Vagina (tissue), 2 donors: ENCODE measurements around the gene STKLD1. TPM values are rescaled to one million over a fixed set of nuclear protein-coding genes. Genes with fewer than 3 reads are reported as not detected.

Experiments
- DNase-seq, 2 donors: peaks; one replicate each; pipeline ENCODE4 v3.0.0-alpha.2; 2017; ENCODE audit errors: extremely low spot score in 2 of 2
- H3K27ac ChIP-seq: fragments of 200-600 bp; sonication (generic); one replicate; pipeline ENCODE4 v1.5.1; 2019
- H3K27me3 ChIP-seq: fragments of 200-600 bp; sonication (generic); one replicate; pipeline ENCODE4 v1.5.1; 2019
- H3K36me3 ChIP-seq, 2 donors: fragments of 200-600 bp; sonication (generic); one replicate each; pipeline ENCODE4 v1.5.1; 2017 to 2019
- H3K4me1 ChIP-seq: fragments of 200-600 bp; sonication (generic); one replicate; pipeline ENCODE4 v1.5.1; 2019
- H3K4me3 ChIP-seq, 2 donors: fragments of 200-600 bp; sonication (generic); 1 replicate in 1 of 2; 2 replicates in 1 of 2; pipeline ENCODE4 v1.5.1; 2016 to 2019
- H3K9me3 ChIP-seq: fragments of 200-600 bp; sonication (generic); one replicate; pipeline ENCODE4 v1.5.1; 2019
- POLR2A ChIP-seq, 2 donors: fragments of 450-650 bp; IDR thresholded peaks; one replicate each; pipeline ENCODE4 v1.6.1; 2017; ENCODE audit warnings: antibody characterized with exemption in 2 of 2, mild to moderate bottlenecking in 2 of 2, moderate library complexity in 2 of 2
- POLR2AphosphoS5 ChIP-seq, 2 donors: sonication (generic); formaldehyde crosslinking; IDR thresholded peaks; one replicate each; pipeline ENCODE4 v1.9.0; 2017; ENCODE audit warnings: antibody characterized with exemption in 2 of 2, mild to moderate bottlenecking in 2 of 2, low read depth in 1 of 2; ENCODE audit not compliant: insufficient read depth in 1 of 2
- intact Hi-C: fragments of 100-400 bp; cut with DNase I; formaldehyde crosslinking; loops from one replicate; pipeline ENCODE4 v1.15.1; 2023
- total RNA-seq: library from RNA; depleted of rRNA; stranded (reverse); fragments of >200 nt; gene quantifications from one replicate; pipeline ENCODE4 v1.2.3, GENCODE V29; 2016
- TF ChIP-seq, protein P1 (sequence below), 3 experiments: fragments of 450-650 bp in 2 of 3; fragments of 200-600 bp in 1 of 3; sonication (generic) in 1 of 3; IDR thresholded peaks; one replicate each; pipeline ENCODE4 v1.5.1; 2017 to 2019; ENCODE audit warnings: antibody characterized with exemption in 3 of 3, mild to moderate bottlenecking in 2 of 3, moderate library complexity in 2 of 3

STKLD1 gene
- total RNA-seq, 1 donor from 2014 or later, result not detected

DNA sequence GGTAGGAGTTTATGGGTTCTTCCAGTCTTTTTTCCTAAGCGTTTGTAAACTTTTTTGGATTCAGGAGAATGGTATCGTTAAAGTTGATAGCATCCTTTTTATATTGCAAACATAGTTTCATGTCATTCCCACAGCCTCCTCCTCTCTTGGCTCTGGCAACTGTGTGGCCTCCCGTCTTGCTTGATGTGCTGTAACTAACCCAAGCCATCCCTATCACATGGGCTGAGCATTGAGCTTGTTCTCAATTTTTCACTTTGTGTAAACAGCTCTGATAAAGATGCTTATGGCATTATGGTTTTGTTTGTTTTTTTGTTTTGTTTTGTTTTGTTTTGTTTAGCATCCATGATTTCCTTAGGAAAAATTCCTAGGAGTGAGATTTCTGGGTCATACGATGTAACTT lies 4.6 kb downstream of the STKLD1 start:
- no peak overlapping the region for H3K27ac ChIP-seq
- H3K27me3 ChIP-seq, result no peaks in the 10 kb centered on the region
- no peaks in the 10 kb centered on the region for H3K36me3 ChIP-seq
- H3K4me1 ChIP-seq, result peaks cover 12% of the 10 kb centered on the region
- no peaks in the 10 kb centered on the region for H3K9me3 ChIP-seq
- no peak for TF ChIP-seq POLR2A (IDR thresholded peaks at IDR 0.05)
- TF ChIP-seq POLR2AphosphoS5 (IDR thresholded peaks at IDR 0.05; ENCODE audit: insufficient read depth in 1 of 2, low read depth in 1 of 2), result no peak
- TF ChIP-seq, protein P1, sequence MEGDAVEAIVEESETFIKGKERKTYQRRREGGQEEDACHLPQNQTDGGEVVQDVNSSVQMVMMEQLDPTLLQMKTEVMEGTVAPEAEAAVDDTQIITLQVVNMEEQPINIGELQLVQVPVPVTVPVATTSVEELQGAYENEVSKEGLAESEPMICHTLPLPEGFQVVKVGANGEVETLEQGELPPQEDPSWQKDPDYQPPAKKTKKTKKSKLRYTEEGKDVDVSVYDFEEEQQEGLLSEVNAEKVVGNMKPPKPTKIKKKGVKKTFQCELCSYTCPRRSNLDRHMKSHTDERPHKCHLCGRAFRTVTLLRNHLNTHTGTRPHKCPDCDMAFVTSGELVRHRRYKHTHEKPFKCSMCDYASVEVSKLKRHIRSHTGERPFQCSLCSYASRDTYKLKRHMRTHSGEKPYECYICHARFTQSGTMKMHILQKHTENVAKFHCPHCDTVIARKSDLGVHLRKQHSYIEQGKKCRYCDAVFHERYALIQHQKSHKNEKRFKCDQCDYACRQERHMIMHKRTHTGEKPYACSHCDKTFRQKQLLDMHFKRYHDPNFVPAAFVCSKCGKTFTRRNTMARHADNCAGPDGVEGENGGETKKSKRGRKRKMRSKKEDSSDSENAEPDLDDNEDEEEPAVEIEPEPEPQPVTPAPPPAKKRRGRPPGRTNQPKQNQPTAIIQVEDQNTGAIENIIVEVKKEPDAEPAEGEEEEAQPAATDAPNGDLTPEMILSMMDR (IDR thresholded peaks at IDR 0.05), result no peak
- no peak for DNase-seq
- intact Hi-C loops, result no loop called here
- H3K4me3 ChIP-seq, result no peak overlapping the region

DNA sequence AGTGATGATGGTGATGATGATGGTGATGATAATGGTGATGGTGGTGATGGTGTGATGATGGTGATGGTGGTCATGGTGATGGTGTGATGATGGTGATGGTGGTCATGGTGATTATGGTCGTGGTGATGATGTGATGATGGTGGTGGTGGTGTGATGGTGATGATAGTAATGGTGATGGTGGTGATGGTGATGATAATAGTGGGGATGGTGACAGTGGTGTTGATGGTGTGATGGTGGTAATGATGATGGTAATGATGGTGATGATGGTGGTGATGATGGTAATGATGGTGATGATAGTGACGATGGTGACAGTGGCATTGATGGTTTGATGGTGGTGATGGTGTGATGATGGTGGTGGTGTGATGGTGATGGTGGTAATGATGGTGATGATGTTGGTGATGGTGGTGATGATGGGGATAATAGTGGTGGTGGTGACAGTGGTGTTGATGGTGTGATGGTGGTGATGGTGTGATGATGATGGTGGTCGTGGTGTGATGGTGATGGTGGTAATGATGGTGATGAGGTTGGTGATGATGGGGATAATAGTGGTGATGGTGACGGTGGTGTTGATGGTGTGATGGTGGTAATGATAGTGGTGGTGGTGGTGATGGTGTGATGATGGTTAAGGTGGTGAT lies 6.5 kb downstream of the STKLD1 start:
- no peak for DNase-seq
- no peak overlapping the region for H3K4me3 ChIP-seq
- no peaks in the 10 kb centered on the region for H3K27me3 ChIP-seq
- H3K9me3 ChIP-seq, result no peaks in the 10 kb centered on the region
- H3K36me3 ChIP-seq, result no peaks in the 10 kb centered on the region
- H3K27ac ChIP-seq, result no peak overlapping the region
- intact Hi-C loops, result no loop called here
- H3K4me1 ChIP-seq, result no peaks in the 10 kb centered on the region
- TF ChIP-seq POLR2A (IDR thresholded peaks at IDR 0.05) (no peak), POLR2AphosphoS5 (IDR thresholded peaks at IDR 0.05; ENCODE audit: insufficient read depth in 1 of 2, low read depth in 1 of 2) (no peak)
- TF ChIP-seq, protein P1 (IDR thresholded peaks at IDR 0.05), result no peak

DNA sequence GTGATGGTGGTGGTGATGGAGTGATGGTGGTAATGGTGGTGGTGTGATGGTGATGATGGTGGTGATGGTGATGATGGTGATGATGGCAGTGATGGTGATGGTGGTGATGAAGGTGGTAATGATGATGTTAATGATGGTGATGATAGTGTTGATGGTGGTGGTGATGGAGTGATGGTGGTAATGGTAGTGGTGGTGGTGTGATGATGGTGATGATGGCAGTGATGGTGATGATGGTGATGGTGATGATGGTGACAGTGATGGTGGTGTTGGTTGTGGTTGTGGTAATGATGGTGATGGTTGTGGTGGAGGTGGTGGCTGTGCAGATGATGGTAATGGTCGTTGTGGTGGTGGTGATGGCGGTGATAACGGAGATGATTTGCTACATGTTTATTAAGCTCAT lies 7.3 kb downstream of the STKLD1 start:
- Histone ChIP-seq H3K4me3 (no peak overlapping the region), H3K27me3 (no peaks in the 10 kb centered on the region), H3K9me3 (no peaks in the 10 kb centered on the region), H3K27ac (no peak overlapping the region), H3K4me1 (no peaks in the 10 kb centered on the region), H3K36me3 (no peaks in the 10 kb centered on the region)
- no peak for TF ChIP-seq POLR2A (IDR thresholded peaks at IDR 0.05)
- DNase-seq, result no peak
- intact Hi-C loops, result no loop called here

DNA sequence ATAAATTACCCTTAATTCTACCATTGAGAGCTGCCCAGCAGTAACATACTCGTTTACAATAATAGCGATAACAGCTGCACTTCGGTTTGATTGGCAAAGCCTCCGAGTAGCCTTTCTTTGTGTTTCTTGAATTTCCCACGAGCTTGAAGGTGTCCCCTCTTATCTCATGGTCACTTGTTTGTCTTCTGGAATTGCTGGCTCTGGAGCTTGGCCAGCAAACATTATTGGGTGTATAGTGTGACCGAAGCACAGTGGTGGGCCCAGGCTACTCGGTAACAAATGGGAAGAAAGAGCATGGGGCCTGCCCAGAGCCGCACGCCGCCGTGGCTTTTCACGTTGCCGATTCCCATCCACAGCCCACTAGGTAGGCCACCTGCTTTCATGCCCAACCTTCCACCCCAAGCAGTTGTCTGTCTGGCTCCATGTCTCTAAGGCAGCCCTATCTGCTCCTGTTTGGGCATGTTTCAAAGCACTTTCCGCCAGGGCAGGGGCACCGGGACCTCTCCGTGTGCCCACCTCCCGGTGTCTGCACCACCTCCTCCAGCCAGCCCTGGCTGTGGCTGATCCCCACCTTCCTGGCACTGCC lies 8.7 kb downstream of the STKLD1 start:
- DNase-seq, result no peak
- no peaks in the 10 kb centered on the region for H3K27me3 ChIP-seq
- H3K4me3 ChIP-seq, result no peak overlapping the region
- no peaks in the 10 kb centered on the region for H3K9me3 ChIP-seq
- no peak overlapping the region for H3K27ac ChIP-seq
- intact Hi-C loops, result no loop called here
- TF ChIP-seq POLR2AphosphoS5 (IDR thresholded peaks at IDR 0.05; ENCODE audit: insufficient read depth in 1 of 2, low read depth in 1 of 2) (no peak), POLR2A (IDR thresholded peaks at IDR 0.05) (no peak)
- TF ChIP-seq, protein P1 (IDR thresholded peaks at IDR 0.05), result no peak
- H3K4me1 ChIP-seq, result no peaks in the 10 kb centered on the region
- no peaks in the 10 kb centered on the region for H3K36me3 ChIP-seq

DNA sequence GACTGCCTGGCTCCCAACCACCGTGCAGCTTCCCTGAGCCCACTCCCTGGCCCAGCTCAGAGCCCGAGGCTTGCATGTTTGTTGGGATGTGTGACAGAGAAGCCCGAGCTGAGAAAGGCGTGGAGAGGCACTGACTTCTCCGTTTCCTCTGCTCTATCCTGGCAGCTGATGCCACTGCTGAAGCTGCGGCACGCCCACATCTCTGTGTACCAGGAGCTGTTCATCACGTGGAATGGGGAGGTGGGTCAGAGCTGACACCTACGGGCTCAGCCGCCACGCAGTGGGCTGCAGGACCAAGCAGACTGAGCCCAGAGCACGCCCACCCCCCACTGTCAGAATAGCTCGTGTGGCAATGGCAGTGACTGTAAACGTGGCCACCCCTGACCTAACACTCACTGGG lies 9.3 kb downstream of the STKLD1 start:
- intact Hi-C loops, result no loop called here
- H3K27me3 ChIP-seq, result no peaks in the 10 kb centered on the region
- H3K27ac ChIP-seq, result no peak overlapping the region
- no peaks in the 10 kb centered on the region for H3K36me3 ChIP-seq
- no peaks in the 10 kb centered on the region for H3K9me3 ChIP-seq
- no peaks in the 10 kb centered on the region for H3K4me1 ChIP-seq
- no peak for TF ChIP-seq POLR2AphosphoS5 (IDR thresholded peaks at IDR 0.05; ENCODE audit: insufficient read depth in 1 of 2, low read depth in 1 of 2)
- TF ChIP-seq POLR2A (IDR thresholded peaks at IDR 0.05), result no peak
- TF ChIP-seq, protein P1 (IDR thresholded peaks at IDR 0.05), result no peak
- DNase-seq, result no peak
- H3K4me3 ChIP-seq, result no peak overlapping the region
